Ascending aorta (tissue), 2 donors: ENCODE measurements around the gene FOXP3. TPM values are rescaled to one million over a fixed set of nuclear protein-coding genes. Genes with fewer than 3 reads are reported as not detected.

ENCODE experiments used
- DNase-seq, 2 donors: peaks; one replicate each; pipeline ENCODE4 v3.0.0-alpha.2; 2019; ENCODE audit warnings: low spot score in 2 of 2
- H3K27ac ChIP-seq, 2 donors: fragments of 200-600 bp; sonication (generic); one replicate each; pipeline ENCODE4 v1.5.1; 2016 to 2017; ENCODE audit warnings: mild to moderate bottlenecking in 1 of 2
- H3K27me3 ChIP-seq: fragments of 200-600 bp; sonication (generic); one replicate; pipeline ENCODE4 v1.5.1; 2017
- H3K36me3 ChIP-seq, 2 donors: fragments of 200-600 bp; sonication (generic); one replicate each; pipeline ENCODE4 v1.5.1; 2016
- H3K4me1 ChIP-seq, 2 donors: fragments of 200-600 bp; sonication (generic); one replicate each; pipeline ENCODE4 v1.5.1; 2016 to 2017; ENCODE audit warnings: mild to moderate bottlenecking in 1 of 2
- H3K4me3 ChIP-seq, 2 donors: fragments of 200-600 bp; sonication (generic); one replicate each; pipeline ENCODE4 v1.5.1; 2016 to 2017; ENCODE audit warnings: mild to moderate bottlenecking in 1 of 2
- H3K9me3 ChIP-seq, 2 donors: fragments of 200-600 bp; sonication (generic); one replicate each; pipeline ENCODE4 v1.5.1; 2016
- intact Hi-C: fragments of 100-400 bp; cut with DNase I; formaldehyde crosslinking; loops from one replicate; pipeline ENCODE4 v1.15.1; 2023
- total RNA-seq: library from RNA; depleted of rRNA; stranded (reverse); fragments of >200 nt; gene quantifications from one replicate; pipeline ENCODE4 v1.1.0, GENCODE V29; 2016
- TF ChIP-seq, protein P1 (sequence below), 3 experiments: fragments of 200-600 bp in 2 of 3; fragments of 450-650 bp in 1 of 3; sonication (generic) in 2 of 3; IDR thresholded peaks; one replicate each; pipeline ENCODE4 v1.5.1; 2016 to 2019; ENCODE audit warnings: antibody characterized with exemption in 3 of 3, mild to moderate bottlenecking in 1 of 3, moderate library complexity in 1 of 3

FOXP3 gene
- total RNA-seq, 1 donor from 2014 or later, result not detected

DNA sequence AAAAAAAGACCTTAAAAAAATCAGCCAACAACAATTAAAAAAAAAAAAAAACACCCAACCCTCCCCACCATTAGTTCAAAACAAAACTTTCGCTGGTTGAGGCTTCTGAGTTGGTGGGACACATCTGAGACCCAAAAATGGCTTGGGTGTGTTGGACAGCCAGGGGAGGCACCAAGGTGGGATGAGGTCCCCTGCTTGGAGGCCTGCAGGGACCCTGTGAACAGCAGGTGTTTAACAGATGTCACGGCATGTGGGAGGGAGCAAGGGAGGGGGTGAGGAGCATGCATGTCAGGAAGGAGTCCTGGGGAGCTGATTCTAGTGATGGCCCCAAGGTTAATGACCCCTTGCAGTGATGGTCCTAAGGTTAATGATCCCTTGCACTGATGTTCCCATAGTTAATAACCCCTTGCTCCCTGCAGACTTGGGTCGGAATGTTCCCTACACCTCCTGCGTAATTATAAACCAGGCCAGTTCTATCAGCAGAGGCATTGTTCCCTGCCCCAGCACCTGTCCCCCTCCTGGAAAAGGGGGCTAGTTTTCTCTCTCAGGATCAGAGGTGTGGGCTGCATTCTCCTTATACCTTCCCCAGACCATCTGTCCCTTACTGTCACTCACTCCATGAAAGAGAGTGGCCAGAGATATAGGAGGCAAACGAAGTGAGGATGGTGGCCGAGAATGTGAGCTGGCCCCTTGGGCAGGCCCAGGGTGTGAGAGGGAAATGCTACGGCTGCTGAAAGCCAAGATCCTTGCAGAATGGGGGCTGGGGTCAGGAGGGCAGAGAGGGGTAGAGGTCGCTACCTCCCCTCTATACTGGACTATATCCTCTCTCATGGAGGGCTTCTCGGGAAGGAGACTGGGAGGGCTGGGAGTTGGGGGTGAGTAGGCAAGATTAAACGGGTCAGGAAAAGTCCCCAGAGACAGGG lies 2.3 kb upstream of the FOXP3 start:
- Histone ChIP-seq H3K27me3 (no peaks in the 10 kb centered on the region), H3K4me3 (no peak overlapping the region), H3K36me3 (no peaks in the 10 kb centered on the region), H3K9me3 (no peaks in the 10 kb centered on the region), H3K4me1 (no peaks in the 10 kb centered on the region), H3K27ac (no peak overlapping the region)
- intact Hi-C loops, result no loop called here
- TF ChIP-seq, protein P1, sequence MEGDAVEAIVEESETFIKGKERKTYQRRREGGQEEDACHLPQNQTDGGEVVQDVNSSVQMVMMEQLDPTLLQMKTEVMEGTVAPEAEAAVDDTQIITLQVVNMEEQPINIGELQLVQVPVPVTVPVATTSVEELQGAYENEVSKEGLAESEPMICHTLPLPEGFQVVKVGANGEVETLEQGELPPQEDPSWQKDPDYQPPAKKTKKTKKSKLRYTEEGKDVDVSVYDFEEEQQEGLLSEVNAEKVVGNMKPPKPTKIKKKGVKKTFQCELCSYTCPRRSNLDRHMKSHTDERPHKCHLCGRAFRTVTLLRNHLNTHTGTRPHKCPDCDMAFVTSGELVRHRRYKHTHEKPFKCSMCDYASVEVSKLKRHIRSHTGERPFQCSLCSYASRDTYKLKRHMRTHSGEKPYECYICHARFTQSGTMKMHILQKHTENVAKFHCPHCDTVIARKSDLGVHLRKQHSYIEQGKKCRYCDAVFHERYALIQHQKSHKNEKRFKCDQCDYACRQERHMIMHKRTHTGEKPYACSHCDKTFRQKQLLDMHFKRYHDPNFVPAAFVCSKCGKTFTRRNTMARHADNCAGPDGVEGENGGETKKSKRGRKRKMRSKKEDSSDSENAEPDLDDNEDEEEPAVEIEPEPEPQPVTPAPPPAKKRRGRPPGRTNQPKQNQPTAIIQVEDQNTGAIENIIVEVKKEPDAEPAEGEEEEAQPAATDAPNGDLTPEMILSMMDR (IDR thresholded peaks at IDR 0.05), result no peak
- DNase-seq, result no peak

DNA sequence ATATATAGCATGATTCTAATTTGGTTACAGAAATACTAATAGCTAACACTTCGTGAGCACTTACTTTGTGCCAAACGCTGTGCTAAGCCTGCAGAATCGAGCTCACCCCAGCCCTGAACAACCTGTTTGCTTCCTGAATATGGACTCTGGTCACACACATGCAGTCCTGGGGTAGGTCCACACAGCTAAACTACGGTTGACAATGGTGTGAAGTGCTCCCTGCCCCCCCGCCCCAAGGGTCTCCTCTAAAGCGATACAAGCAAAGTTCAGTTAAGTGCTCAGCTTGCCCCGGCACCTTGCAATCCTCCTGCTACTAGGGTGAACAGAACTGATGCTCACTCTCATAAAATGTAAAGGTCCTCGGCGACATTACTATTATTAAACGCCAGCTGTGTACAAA lies 879 bp downstream of the FOXP3 start:
- no peak for DNase-seq
- no peak overlapping the region for H3K27ac ChIP-seq
- H3K9me3 ChIP-seq, result no peaks in the 10 kb centered on the region
- no peak overlapping the region for H3K4me3 ChIP-seq
- no peaks in the 10 kb centered on the region for H3K36me3 ChIP-seq
- TF ChIP-seq, protein P1 (IDR thresholded peaks at IDR 0.05), result no peak
- no peaks in the 10 kb centered on the region for H3K27me3 ChIP-seq
- H3K4me1 ChIP-seq, result no peaks in the 10 kb centered on the region
- intact Hi-C loops, result no loop called here

DNA sequence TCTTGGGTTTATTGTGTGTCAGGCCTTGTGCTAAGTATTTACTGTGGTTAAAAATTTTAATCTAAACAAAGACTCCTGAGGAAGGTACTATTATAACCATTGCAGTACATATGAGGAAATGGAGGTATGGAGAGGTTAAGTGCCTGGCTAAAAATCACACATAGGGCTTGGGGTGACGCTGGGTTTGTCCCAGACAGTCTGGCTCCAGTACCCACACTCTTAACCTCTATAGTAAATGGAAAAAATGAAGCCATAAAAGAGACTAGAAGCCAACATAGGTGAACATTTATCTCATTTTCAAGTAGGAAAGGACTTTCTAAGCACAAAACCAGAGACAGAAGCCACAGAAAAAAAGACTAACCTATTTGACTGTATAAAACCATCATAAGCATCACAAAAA lies 1.9 kb downstream of the FOXP3 start:
- intact Hi-C loops, result no loop called here
- H3K27me3 ChIP-seq, result no peaks in the 10 kb centered on the region
- TF ChIP-seq, protein P1 (IDR thresholded peaks at IDR 0.05), result no peak
- H3K36me3 ChIP-seq, result no peaks in the 10 kb centered on the region
- DNase-seq, result no peak
- no peak overlapping the region for H3K4me3 ChIP-seq
- no peak overlapping the region for H3K27ac ChIP-seq
- H3K4me1 ChIP-seq, result no peaks in the 10 kb centered on the region
- no peaks in the 10 kb centered on the region for H3K9me3 ChIP-seq

DNA sequence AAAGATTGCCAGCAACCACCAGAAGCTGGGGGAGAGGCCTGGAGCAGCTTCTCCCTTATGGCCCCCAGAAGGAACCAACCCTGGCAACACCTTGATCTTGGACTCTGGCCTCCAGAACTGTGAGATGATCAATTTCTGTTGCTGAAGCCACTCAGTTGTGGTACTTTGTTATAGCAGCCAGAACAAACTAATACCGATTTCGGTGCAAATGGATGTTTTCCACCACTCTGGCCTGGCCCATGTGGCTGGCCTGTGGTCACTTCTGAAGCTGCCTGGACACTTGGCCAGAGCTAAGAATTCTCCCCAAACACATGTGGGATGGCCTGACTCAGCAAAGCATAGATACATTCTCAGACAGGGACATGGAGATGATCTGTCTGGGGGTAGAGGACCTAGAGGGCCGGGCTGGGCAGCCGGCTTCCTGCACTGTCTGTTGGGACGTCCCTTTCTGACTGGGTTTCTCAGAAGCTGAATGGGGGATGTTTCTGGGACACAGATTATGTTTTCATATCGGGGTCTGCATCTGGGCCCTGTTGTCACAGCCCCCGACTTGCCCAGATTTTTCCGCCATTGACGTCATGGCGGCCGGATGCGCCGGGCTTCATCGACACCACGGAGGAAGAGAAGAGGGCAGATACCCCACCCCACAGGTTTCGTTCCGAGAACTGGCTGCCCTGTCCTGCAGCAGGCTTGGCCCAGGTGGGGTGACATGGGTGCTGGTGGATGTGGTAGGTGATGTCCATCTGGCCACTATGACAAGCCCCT lies 4.1 kb downstream of the FOXP3 start:
- no peaks in the 10 kb centered on the region for H3K27me3 ChIP-seq
- TF ChIP-seq, protein P1 (IDR thresholded peaks at IDR 0.05), result no peak
- no peak overlapping the region for H3K4me3 ChIP-seq
- intact Hi-C loops, result no loop called here
- no peak for DNase-seq
- no peak overlapping the region for H3K27ac ChIP-seq
- H3K4me1 ChIP-seq, result no peaks in the 10 kb centered on the region
- H3K9me3 ChIP-seq, result no peaks in the 10 kb centered on the region
- H3K36me3 ChIP-seq, result no peaks in the 10 kb centered on the region

DNA sequence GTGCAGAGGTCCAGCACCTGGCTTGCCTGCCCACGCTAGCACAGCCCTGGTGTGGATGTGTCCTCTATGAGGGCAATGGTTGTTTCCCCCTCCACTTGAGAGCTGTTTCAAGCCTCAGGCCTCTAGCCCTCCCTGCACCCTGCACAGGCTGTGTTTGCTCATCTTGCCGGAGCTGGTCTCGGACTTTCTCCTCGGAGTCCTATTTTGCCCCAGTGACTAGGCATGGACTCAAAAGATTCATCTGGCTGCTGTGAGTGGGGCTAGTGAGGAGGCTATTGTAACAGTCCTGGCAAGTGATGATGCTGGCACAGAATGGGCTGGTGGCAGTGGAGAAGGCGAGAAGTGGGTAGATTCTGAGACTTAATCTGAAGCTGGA lies 5.8 kb downstream of the FOXP3 start:
- H3K4me3 ChIP-seq, result no peak overlapping the region
- H3K4me1 ChIP-seq, result no peaks in the 10 kb centered on the region
- TF ChIP-seq, protein P1 (IDR thresholded peaks at IDR 0.05), result no peak
- DNase-seq, result no peak
- intact Hi-C loops, result no loop called here
- no peak overlapping the region for H3K27ac ChIP-seq
- no peaks in the 10 kb centered on the region for H3K36me3 ChIP-seq
- no peaks in the 10 kb centered on the region for H3K27me3 ChIP-seq
- H3K9me3 ChIP-seq, result no peaks in the 10 kb centered on the region
